HG02798 (cell line): ENCODE data around the gene ATRNL1.

Source experiments
- ATAC-seq: cut with Tn5 transposase; IDR thresholded peaks from one replicate; pipeline ENCODE4 v1.9.1; 2021; ENCODE audit warnings: mild to moderate bottlenecking; ENCODE audit not compliant: unreplicated experiment, poor library complexity

ATRNL1 gene, protein sequence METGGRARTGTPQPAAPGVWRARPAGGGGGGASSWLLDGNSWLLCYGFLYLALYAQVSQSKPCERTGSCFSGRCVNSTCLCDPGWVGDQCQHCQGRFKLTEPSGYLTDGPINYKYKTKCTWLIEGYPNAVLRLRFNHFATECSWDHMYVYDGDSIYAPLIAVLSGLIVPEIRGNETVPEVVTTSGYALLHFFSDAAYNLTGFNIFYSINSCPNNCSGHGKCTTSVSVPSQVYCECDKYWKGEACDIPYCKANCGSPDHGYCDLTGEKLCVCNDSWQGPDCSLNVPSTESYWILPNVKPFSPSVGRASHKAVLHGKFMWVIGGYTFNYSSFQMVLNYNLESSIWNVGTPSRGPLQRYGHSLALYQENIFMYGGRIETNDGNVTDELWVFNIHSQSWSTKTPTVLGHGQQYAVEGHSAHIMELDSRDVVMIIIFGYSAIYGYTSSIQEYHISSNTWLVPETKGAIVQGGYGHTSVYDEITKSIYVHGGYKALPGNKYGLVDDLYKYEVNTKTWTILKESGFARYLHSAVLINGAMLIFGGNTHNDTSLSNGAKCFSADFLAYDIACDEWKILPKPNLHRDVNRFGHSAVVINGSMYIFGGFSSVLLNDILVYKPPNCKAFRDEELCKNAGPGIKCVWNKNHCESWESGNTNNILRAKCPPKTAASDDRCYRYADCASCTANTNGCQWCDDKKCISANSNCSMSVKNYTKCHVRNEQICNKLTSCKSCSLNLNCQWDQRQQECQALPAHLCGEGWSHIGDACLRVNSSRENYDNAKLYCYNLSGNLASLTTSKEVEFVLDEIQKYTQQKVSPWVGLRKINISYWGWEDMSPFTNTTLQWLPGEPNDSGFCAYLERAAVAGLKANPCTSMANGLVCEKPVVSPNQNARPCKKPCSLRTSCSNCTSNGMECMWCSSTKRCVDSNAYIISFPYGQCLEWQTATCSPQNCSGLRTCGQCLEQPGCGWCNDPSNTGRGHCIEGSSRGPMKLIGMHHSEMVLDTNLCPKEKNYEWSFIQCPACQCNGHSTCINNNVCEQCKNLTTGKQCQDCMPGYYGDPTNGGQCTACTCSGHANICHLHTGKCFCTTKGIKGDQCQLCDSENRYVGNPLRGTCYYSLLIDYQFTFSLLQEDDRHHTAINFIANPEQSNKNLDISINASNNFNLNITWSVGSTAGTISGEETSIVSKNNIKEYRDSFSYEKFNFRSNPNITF (N-terminal part only)

GRCh38 chr10:115093286-115093775, at the start of gene ATRNL1:
Gene ATRNL1 (plus strand): TSS chr10:115093365. CDS start chr10:115093751, 386 bp downstream.
- peak; percentile 75 for ATAC-seq

DNA sequence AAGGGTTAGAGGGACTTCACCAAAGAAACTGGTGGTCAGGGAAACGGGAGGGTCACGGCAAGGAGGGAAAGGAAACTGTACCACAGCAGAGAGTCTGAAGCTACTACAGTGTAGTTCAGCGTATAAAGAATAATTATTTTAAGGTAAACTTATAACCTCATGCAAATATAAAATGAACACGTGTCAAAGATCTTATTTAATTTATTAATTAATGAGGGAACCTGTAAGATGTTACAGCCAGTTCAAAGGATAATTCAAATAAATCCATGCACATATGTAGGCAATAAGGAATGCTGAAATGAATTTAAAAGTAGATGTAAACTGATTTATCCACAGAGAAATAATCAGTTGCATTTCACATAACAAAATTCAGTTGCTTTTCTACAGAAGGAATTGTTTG, 49.4 kb upstream of the ATRNL1 start:
- ATAC-seq: no peak

- ATAC-seq: no peak
Observed at GRCh38 chr10:115044891-115045290, 48.3 kb upstream of the ATRNL1 start.

DNA sequence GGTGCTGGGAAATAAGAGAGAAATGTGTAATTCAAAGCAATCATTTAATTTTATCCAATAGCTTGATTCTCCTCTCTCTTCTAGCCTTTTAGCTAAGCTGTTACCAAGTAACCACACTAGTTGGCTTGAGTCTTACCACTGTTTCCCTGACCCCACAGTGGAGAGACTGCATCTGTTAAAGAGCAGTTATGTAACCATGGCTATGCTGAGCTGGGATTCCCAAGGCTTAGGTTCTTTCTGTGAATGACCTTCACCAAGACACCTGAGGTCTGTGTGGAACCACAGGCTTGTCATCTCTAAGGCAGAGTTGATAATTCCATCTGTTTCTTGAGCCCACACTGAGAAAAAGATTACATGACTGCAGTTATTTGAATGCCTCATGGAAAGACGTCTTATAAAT, 47.7 kb upstream of the ATRNL1 start:
- no peak for ATAC-seq

- no peak for ATAC-seq
Observed at GRCh38 chr10:115046686-115047236, 46.4 kb upstream of the ATRNL1 start.

- no peak for ATAC-seq
Observed at GRCh38 chr10:115047705-115048104, 45.5 kb upstream of the ATRNL1 start.

DNA sequence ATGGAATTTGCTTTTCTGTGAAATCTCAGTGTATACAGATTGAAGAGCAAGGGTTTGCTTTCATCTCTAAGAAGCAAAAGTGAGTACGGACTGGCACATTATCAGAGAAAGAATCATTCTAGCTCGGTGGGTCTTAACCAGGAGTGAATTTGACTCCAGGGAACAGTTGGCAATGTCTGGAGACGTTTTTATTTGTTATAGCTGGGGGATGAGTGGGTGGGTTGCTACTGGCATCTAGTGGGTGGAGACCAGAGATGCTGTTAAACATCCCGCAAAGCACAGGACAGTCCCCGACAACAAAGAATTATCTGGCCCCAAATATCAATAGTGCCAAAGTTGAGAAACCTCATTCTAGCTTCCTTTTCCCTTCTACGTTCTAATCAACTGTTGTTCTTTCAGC, 43.8 kb upstream of the ATRNL1 start:
- ATAC-seq: no peak

- ATAC-seq: no peak
Observed at GRCh38 chr10:115049960-115050359, 43.2 kb upstream of the ATRNL1 start.

- ATAC-seq: no peak
Observed at GRCh38 chr10:115050375-115051010, 42.7 kb upstream of the ATRNL1 start.

DNA sequence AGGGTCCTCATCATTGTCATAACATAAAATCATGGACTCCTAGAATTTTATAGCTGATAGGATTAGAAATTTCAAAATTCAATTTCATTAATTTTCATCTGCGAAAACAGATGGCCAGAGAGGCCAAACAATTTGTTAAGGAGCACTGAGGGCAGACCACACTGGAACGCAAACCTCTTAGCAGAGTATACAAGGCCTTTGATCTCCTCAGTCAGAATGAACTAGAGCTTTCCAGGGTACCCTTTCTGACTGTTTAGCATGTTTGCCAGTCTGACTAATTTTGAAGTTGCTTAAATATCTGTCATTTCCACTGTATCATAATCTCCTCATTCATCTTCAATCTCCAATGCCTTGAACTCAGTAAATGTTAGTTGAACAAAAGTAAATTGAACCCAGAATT, 41.9 kb upstream of the ATRNL1 start:
- no peak for ATAC-seq

GRCh38 chr10:115052226-115052625, 40.9 kb upstream of the ATRNL1 start:
- ATAC-seq: no peak

GRCh38 chr10:115052728-115053127, 40.4 kb upstream of the ATRNL1 start:
- ATAC-seq: no peak

DNA sequence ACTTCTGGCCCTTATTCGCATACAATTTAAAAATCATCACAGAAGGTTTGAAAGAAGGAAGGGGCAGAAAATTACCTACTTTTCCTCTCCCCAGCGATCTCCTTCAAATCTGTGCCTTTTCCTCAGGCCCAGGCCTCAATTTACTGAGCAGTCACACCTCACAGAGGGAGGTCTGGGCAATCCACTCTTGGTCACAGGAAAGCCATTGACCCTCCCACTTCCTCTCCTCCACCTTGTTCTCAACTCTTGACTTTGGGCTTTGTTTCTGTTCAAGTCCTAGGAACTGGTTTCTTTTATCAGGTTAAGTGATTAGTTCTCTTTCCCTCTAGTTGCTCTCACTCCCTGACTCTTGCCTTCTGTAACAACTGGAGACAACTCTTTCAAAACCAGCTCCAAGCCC, 37.0 kb upstream of the ATRNL1 start:
- no peak for ATAC-seq

- ATAC-seq: no peak
Observed at GRCh38 chr10:115059301-115059898, 33.8 kb upstream of the ATRNL1 start.

GRCh38 chr10:115063701-115064658, 29.2 kb upstream of the ATRNL1 start:
- ATAC-seq: no peak

DNA sequence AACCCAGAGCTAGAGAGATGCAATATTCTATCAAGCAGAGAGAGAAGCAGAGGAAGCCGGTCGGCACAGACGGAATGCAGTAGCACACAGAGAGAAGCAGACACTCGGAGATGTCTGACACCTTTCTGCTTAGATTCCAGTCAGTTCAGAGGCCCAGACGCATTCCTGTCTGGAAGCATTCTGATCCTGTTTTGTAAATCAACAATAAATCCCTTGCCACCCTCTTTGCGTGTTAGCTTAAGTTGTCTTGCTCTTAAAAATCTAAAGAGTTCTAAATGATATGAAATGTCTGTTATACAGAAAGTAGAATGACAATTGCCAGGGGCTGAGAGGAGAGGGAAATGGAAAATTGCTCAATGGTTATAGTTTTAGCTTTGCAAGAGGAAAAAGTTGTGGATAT, 27.4 kb upstream of the ATRNL1 start:
- no peak for ATAC-seq

- ATAC-seq: no peak
Observed at GRCh38 chr10:115066528-115066927, 26.6 kb upstream of the ATRNL1 start.

DNA sequence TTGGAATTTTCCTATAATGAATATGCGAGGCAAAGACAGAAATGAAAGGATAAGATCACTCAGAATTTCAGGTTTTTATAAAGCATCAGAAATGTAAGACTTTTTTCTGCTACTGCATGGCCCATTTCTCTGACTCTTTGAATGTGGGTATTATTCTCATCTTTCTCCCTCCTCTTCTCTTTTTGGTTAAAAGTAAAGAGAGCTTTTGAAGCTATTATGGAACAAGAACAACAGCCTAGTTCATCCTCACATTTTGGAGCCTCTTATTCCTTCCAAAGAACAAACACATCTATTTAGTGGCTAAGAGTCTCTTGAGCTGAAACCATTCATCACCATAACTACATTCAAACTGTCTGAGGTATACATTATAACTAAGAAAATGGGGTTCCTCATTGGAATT, 19.4 kb upstream of the ATRNL1 start:
- ATAC-seq: no peak
